HEK293 (cell line): ENCODE measurements around the gene PRKAG2.

Experiments used
- CTCF ChIA-PET: fragments of 350-600 bp; formaldehyde crosslinking; extraction: SDS; loops from one replicate; lab custom pipeline; 2021; ENCODE audit warnings: antibody characterized with exemption; lab: Yijun Ruan, JAX
- POLR2A ChIA-PET: fragments of 300-600 bp; formaldehyde crosslinking; extraction: SDS; loops from one replicate; lab custom pipeline; 2020; ENCODE audit warnings: antibody characterized with exemption, inconsistent platforms; lab: Yijun Ruan, JAX
- H3K27ac ChIP-seq: fragments of 200-500 bp; sonication (Bioruptor generic); 2 replicates; pipeline ENCODE4 v1.5.1; 2014; ENCODE audit warnings: low read depth, low read length, control low read depth, inconsistent platforms; ENCODE audit errors: extremely low read depth
- H3K36me3 ChIP-seq, 2 experiments: fragments of 200-500 bp in 1 of 2; sonication (Bioruptor generic) in 1 of 2; 1 replicate in 1 of 2; 2 replicates in 1 of 2; pipeline ENCODE4 v1.5.1; 2014 to 2017; ENCODE audit warnings: inconsistent platforms in 2 of 2, low read length in 2 of 2; ENCODE audit not compliant: control insufficient read depth in 2 of 2, insufficient read depth in 1 of 2
- H3K4me1 ChIP-seq: fragments of 200-500 bp; sonication (Bioruptor generic); 2 replicates; pipeline ENCODE4 v1.5.1; 2014; ENCODE audit warnings: mild to moderate bottlenecking, low read length, inconsistent platforms; ENCODE audit not compliant: control insufficient read depth, insufficient read depth
- H3K4me3 ChIP-seq: 2 replicates; pipeline ENCODE4 v1.5.1; 2011; ENCODE audit warnings: low read depth, mild to moderate bottlenecking, control low read depth, low read length, moderate library complexity
- H3K9me3 ChIP-seq: fragments of 200-500 bp; sonication (Bioruptor generic); 2 replicates; pipeline ENCODE4 v1.5.1; 2014; ENCODE audit warnings: low read depth, low read length, inconsistent platforms; ENCODE audit not compliant: control insufficient read depth, insufficient read depth
- ATF2 ChIP-seq: fragments of 450-650 bp; formaldehyde crosslinking; IDR thresholded peaks from 2 replicates; pipeline ENCODE4 v1.5.1; 2016; ENCODE audit warnings: missing biosample characterization, missing genetic modification characterization, low read depth
- GLI4 ChIP-seq: fragments of 450-650 bp; formaldehyde crosslinking; IDR thresholded peaks from 2 replicates; pipeline ENCODE4 v1.5.1; 2016; ENCODE audit warnings: missing biosample characterization, missing genetic modification characterization
- GLIS1 ChIP-seq: fragments of 450-650 bp; formaldehyde crosslinking; IDR thresholded peaks from 2 replicates; pipeline ENCODE4 v1.5.1; 2016; ENCODE audit warnings: missing biosample characterization, missing genetic modification characterization
- HIC1 ChIP-seq: fragments of 450-650 bp; formaldehyde crosslinking; IDR thresholded peaks from 2 replicates; pipeline ENCODE4 v1.5.1; 2016; ENCODE audit warnings: missing biosample characterization, missing genetic modification characterization
- SALL2 ChIP-seq: fragments of 450-650 bp; formaldehyde crosslinking; IDR thresholded peaks from 2 replicates; pipeline ENCODE4 v1.5.0; 2017; ENCODE audit warnings: missing biosample characterization, mild to moderate bottlenecking, missing genetic modification characterization, borderline replicate concordance
- SCRT2 ChIP-seq: fragments of 450-650 bp; formaldehyde crosslinking; IDR thresholded peaks from 2 replicates; pipeline ENCODE4 v1.5.1; 2016; ENCODE audit warnings: missing biosample characterization, missing genetic modification characterization
- TCF7L2 ChIP-seq: IDR thresholded peaks from 2 replicates; pipeline ENCODE4 v1.6.1; 2011; ENCODE audit warnings: low read depth, mild to moderate bottlenecking, inconsistent platforms, low read length, moderate library complexity, borderline replicate concordance
- TSHZ1 ChIP-seq: fragments of 450-650 bp; formaldehyde crosslinking; IDR thresholded peaks from 2 replicates; pipeline ENCODE4 v1.5.1; 2016; ENCODE audit warnings: missing biosample characterization, missing genetic modification characterization, borderline replicate concordance
- ZNF354C ChIP-seq: fragments of 450-650 bp; formaldehyde crosslinking; IDR thresholded peaks from 2 replicates; pipeline ENCODE4 v1.5.1; 2016; ENCODE audit warnings: missing biosample characterization, missing genetic modification characterization, low read depth, borderline replicate concordance
- ZNF362 ChIP-seq: fragments of 450-650 bp; formaldehyde crosslinking; IDR thresholded peaks from 2 replicates; pipeline ENCODE4 v1.5.1; 2016; ENCODE audit warnings: missing biosample characterization, missing genetic modification characterization
- ZNF391 ChIP-seq: fragments of 450-650 bp; formaldehyde crosslinking; IDR thresholded peaks from 2 replicates; pipeline ENCODE4 v1.5.1; 2016; ENCODE audit warnings: low read depth, missing biosample characterization, missing genetic modification characterization, borderline replicate concordance
- ZNF514 ChIP-seq: fragments of 450-650 bp; formaldehyde crosslinking; IDR thresholded peaks from 2 replicates; pipeline ENCODE4 v1.5.1; 2016; ENCODE audit warnings: missing biosample characterization, missing genetic modification characterization
- ZNF530 ChIP-seq: fragments of 450-650 bp; formaldehyde crosslinking; IDR thresholded peaks from 2 replicates; pipeline ENCODE4 v1.5.1; 2016; ENCODE audit warnings: low read depth, missing biosample characterization, missing genetic modification characterization
- ZNF544 ChIP-seq: fragments of 450-650 bp; formaldehyde crosslinking; IDR thresholded peaks from 2 replicates; pipeline ENCODE4 v1.5.0; 2017; ENCODE audit warnings: missing biosample characterization, missing genetic modification characterization
- ZNF580 ChIP-seq: fragments of 450-650 bp; formaldehyde crosslinking; IDR thresholded peaks from 2 replicates; pipeline ENCODE4 v1.5.1; 2016; ENCODE audit warnings: missing biosample characterization, missing genetic modification characterization
- ZNF585B ChIP-seq: fragments of 450-650 bp; formaldehyde crosslinking; IDR thresholded peaks from 2 replicates; pipeline ENCODE4 v1.5.1; 2016; ENCODE audit warnings: missing biosample characterization, missing genetic modification characterization
- ZNF600 ChIP-seq: fragments of 450-650 bp; formaldehyde crosslinking; IDR thresholded peaks from 2 replicates; pipeline ENCODE4 v1.5.1; 2016; ENCODE audit warnings: missing biosample characterization, missing genetic modification characterization
- ZNF610 ChIP-seq: fragments of 450-650 bp; formaldehyde crosslinking; IDR thresholded peaks from 2 replicates; pipeline ENCODE4 v1.5.1; 2016; ENCODE audit warnings: missing biosample characterization, missing genetic modification characterization, borderline replicate concordance
- ZNF623 ChIP-seq: fragments of 450-650 bp; formaldehyde crosslinking; IDR thresholded peaks from 2 replicates; pipeline ENCODE4 v1.5.1; 2016; ENCODE audit warnings: missing biosample characterization, missing genetic modification characterization
- ZXDB ChIP-seq: fragments of 450-650 bp; formaldehyde crosslinking; IDR thresholded peaks from 2 replicates; pipeline ENCODE4 v1.5.1; 2016; ENCODE audit warnings: missing biosample characterization, missing genetic modification characterization

Gene PRKAG2

GRCh38 chr7:151652111-151652510 is 224.8 kb downstream of the PRKAG2 start (continued):
- TF ChIP-seq TSHZ1 (tag by site-specific recombination) (no peak), ZNF530 (tag by site-specific recombination) (no peak), SCRT2 (tag by site-specific recombination) (no peak), ZNF354C (tag by site-specific recombination) (no peak), ZNF610 (no peak), ZNF391 (tag by site-specific recombination) (no peak), ZNF544 (tag by site-specific recombination) (no peak), TCF7L2 (no peak), ZNF585B (tag by site-specific recombination) (no peak), GLIS1 (tag by site-specific recombination) (no peak), ZNF514 (tag by site-specific recombination) (no peak)

GRCh38 chr7:151650161-151650560 is 226.8 kb downstream of the PRKAG2 start:
- POLR2A ChIA-PET: no interaction called here
- H3K36me3 ChIP-seq: no peaks in the 10 kb centered on the region
- H3K4me1 ChIP-seq: peaks cover 3% of the 10 kb centered on the region; the same call in 1 of the 2 replicates
- no peaks in the 10 kb centered on the region for H3K9me3 ChIP-seq
- CTCF ChIA-PET: interaction anchor here (0.7 kb wide), 1 partner anchor 31 kb away, joined by 3 read pairs; no protein-coding TSS in a partner anchor
- TF ChIP-seq GLI4 (tag by site-specific recombination): no peak
- TF ChIP-seq ATF2 (tag by site-specific recombination): no peak
- no peak for TF ChIP-seq SALL2
- TF ChIP-seq ZXDB (tag by site-specific recombination): no peak
- TF ChIP-seq ZNF623: no peak
- no peak for TF ChIP-seq HIC1 (tag by site-specific recombination)
- TF ChIP-seq ZNF600 (tag by site-specific recombination): no peak
- TF ChIP-seq ZNF391 (tag by site-specific recombination): no peak
- TF ChIP-seq ZNF362 (tag by site-specific recombination): no peak
- TF ChIP-seq ZNF580 (tag by site-specific recombination): no peak
- no peak overlapping the region for H3K27ac ChIP-seq
- H3K4me3 ChIP-seq: no peak overlapping the region
